ENCODE results near the gene UBXN4.

DNA sequence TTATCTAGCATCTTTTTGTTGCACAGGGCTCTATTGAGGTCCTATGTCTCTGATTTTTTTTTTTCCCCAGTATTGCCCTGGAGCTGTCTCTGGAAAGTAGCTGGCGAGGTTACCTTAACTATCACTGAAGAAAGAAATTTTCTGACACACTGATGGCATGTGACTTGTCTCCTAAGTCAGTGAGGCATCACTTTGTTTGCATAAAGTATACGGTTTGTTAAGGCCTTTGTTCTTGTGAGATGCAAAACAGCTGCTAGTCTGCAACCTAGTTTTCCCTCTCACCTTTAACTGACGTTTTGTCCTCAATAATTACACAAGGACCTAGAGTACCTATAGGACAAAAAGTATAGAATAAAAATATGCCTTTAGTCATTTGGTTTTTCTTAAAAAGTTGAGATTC is 41.8 kb downstream of the UBXN4 start:
- TF ChIP-seq, protein P1, sequence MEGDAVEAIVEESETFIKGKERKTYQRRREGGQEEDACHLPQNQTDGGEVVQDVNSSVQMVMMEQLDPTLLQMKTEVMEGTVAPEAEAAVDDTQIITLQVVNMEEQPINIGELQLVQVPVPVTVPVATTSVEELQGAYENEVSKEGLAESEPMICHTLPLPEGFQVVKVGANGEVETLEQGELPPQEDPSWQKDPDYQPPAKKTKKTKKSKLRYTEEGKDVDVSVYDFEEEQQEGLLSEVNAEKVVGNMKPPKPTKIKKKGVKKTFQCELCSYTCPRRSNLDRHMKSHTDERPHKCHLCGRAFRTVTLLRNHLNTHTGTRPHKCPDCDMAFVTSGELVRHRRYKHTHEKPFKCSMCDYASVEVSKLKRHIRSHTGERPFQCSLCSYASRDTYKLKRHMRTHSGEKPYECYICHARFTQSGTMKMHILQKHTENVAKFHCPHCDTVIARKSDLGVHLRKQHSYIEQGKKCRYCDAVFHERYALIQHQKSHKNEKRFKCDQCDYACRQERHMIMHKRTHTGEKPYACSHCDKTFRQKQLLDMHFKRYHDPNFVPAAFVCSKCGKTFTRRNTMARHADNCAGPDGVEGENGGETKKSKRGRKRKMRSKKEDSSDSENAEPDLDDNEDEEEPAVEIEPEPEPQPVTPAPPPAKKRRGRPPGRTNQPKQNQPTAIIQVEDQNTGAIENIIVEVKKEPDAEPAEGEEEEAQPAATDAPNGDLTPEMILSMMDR (conservative IDR thresholded peaks at IDR 0.05; ENCODE audit: low read length): no peak
- no peak for TF ChIP-seq EZH2phosphoT487 (IDR thresholded peaks at IDR 0.05; ENCODE audit: borderline replicate concordance)

Measured in Loucy (cell line).